Cardiac muscle cell (in vitro differentiated cells and primary cell): ENCODE data around the gene PLA2G4F. TPM values are rescaled to one million over a fixed set of nuclear protein-coding genes. Genes with fewer than 3 reads are reported as not detected.

Experiments used
- DNase-seq, 2 donors: peaks; one replicate each; pipeline versions ENCODE4 v3.0.0 to v3.0.0-alpha.2; 2010 to 2017; ENCODE audit warnings: low read depth in 1 of 2, low spot score in 1 of 2
- H3K27ac ChIP-seq: fragments of 200-600 bp; sonication (generic); 2 replicates; pipeline ENCODE4 v1.5.1; 2016
- H3K27me3 ChIP-seq: fragments of 200-600 bp; sonication (generic); 2 replicates; pipeline ENCODE4 v1.6.0; 2016; ENCODE audit warnings: control low read depth
- H3K36me3 ChIP-seq: fragments of 200-600 bp; sonication (generic); 2 replicates; pipeline ENCODE4 v1.5.1; 2016; ENCODE audit warnings: control low read depth
- H3K4me1 ChIP-seq: fragments of 200-600 bp; sonication (generic); 2 replicates; pipeline ENCODE4 v1.8.1; 2017; ENCODE audit warnings: low read depth, mild to moderate bottlenecking, mixed run types
- H3K4me3 ChIP-seq: fragments of 200-600 bp; sonication (generic); 2 replicates; pipeline ENCODE4 v1.5.1; 2016; ENCODE audit warnings: mild to moderate bottlenecking
- H3K9me3 ChIP-seq: fragments of 200-600 bp; sonication (generic); 2 replicates; pipeline ENCODE4 v1.5.1; 2017; ENCODE audit warnings: low read depth, mild to moderate bottlenecking, control low read depth
- polyA plus RNA-seq: library from polyadenylated mRNA; unstranded; fragments of >200 nt; fragmentation: Nextera tagmentation; extraction: Ambion mirVana; gene quantifications from 2 replicates; pipeline ENCODE4 v1.2.1, GENCODE V29; 2016
- total RNA-seq: library from RNA; depleted of rRNA; stranded (reverse); fragments of >200 nt; gene quantifications from 2 replicates; pipeline ENCODE4 v1.2.3, GENCODE V29; 2016
- TF ChIP-seq, protein P1 (sequence below): IDR thresholded peaks from 2 replicates; pipeline ENCODE4 v1.5.1; 2012; ENCODE audit warnings: low read depth, mild to moderate bottlenecking, low read length

PLA2G4F gene
- total and polyA plus RNA-seq, 2 experiments from 2014 or later: 1.2 to 2.9 TPM

DNA sequence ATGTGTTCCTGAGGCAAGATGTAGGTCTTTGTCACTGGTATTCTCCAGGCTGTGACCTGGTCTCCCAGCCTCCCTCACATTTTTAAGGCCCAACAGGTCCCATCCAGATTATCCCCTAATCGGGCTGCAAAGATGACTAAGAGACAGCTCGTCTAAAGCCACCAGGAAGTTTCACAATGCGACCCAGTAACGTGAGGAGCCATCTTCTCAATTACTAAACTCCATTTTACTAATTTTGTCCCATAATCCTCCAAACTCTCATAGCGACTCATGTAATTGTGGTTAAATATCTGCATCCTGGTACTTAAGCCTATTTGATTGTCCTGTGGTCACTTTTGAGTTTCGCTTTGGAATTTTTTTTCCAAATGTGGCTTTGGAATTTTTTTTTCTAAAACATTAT is 8.7 kb upstream of the PLA2G4F start:
- Histone ChIP-seq H3K27me3 (no peaks in the 10 kb centered on the region), H3K4me1 (no peaks in the 10 kb centered on the region), H3K27ac (no peak overlapping the region), H3K36me3 (peaks cover 60% of the 10 kb centered on the region), H3K9me3 (no peaks in the 10 kb centered on the region), H3K4me3 (no peak overlapping the region)
- peak in 1 of 2 donors; percentile 10 for DNase-seq
- TF ChIP-seq, protein P1, sequence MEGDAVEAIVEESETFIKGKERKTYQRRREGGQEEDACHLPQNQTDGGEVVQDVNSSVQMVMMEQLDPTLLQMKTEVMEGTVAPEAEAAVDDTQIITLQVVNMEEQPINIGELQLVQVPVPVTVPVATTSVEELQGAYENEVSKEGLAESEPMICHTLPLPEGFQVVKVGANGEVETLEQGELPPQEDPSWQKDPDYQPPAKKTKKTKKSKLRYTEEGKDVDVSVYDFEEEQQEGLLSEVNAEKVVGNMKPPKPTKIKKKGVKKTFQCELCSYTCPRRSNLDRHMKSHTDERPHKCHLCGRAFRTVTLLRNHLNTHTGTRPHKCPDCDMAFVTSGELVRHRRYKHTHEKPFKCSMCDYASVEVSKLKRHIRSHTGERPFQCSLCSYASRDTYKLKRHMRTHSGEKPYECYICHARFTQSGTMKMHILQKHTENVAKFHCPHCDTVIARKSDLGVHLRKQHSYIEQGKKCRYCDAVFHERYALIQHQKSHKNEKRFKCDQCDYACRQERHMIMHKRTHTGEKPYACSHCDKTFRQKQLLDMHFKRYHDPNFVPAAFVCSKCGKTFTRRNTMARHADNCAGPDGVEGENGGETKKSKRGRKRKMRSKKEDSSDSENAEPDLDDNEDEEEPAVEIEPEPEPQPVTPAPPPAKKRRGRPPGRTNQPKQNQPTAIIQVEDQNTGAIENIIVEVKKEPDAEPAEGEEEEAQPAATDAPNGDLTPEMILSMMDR: no peak

DNA sequence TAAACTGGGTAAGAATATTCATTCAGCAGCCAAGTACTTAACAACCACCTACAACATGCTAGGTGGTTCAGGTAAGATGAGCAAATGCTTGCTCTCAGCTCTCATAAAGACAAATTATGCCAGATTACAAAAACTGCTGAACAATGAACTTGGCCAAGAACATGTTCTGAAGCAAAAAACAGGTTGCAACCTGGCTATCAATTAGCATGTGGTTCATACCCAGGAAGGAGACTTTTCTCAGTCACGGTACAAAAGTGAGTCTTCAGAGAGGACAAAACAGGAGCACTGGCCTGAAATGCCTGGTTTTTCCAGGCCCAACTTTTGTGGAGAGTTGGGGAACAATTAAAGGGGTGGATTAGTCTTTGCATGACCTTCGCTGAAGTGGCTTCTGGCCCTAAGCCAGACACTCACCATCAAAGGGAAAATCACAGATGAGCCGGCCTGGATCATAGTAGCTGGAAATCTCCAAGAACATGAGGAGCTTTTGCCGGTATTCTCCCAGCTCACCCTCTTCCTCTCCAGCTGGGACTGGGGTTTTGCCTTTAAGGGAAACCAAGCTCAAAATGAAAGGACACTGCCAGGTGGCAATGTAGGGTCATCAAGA is 7.6 kb upstream of the PLA2G4F start:
- Histone ChIP-seq H3K9me3 (no peaks in the 10 kb centered on the region), H3K27ac (no peak overlapping the region), H3K4me1 (peaks cover 7% of the 10 kb centered on the region), H3K4me3 (no peak overlapping the region), H3K36me3 (peaks cover 55% of the 10 kb centered on the region), H3K27me3 (no peaks in the 10 kb centered on the region)
- DNase-seq: no peak
- TF ChIP-seq, protein P1: no peak

DNA sequence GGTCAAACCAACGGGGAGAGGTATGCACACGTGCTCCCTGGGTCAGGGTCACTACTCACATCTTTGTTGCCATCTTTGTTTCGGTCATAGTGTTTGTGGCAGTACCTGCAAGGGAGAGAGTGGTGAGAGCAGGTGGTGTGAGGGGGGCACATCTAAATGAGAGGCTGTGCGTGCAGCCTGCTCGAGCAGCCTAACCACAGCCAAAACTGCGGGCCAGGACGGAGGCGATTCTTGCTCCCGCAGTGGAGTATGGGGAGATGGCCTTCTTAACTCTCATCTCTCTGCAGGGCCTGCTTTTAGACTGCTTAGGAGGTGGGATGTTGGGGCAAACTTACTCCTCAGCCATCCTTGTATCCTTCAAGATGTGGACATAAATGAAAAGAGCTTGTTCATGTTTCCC is 6.9 kb upstream of the PLA2G4F start:
- peaks cover 50% of the 10 kb centered on the region for H3K36me3 ChIP-seq

DNA sequence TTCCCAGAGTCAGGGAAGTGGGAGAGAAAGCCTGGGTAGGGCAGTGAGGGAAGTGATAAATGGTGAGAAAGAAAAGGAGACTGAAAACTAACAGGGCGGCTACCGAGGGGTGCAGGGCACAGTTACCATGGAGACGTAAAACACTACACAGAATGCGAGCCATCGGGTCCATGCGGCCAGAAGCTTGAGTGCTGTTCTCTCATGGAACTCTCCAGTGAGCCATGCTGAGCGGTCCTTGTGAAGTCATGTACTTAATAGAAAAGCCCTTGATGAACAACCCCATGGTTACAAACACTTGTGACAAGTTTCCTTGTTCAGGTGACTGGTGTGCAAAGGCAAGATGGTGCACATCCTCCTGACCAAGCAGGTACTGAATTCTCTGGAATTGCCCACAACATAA is 3.7 kb upstream of the PLA2G4F start:
- TF ChIP-seq, protein P1: no peak
- Histone ChIP-seq H3K36me3 (peaks cover 27% of the 10 kb centered on the region), H3K27me3 (no peaks in the 10 kb centered on the region), H3K4me1 (peaks cover 26% of the 10 kb centered on the region), H3K9me3 (no peaks in the 10 kb centered on the region), H3K4me3 (no peak overlapping the region), H3K27ac (peak overlapping the region; percentile 73)
- no peak for DNase-seq

More for the DNA sequence above, 6.9 kb upstream of the PLA2G4F start:
- TF ChIP-seq, protein P1: no peak
- H3K4me3 ChIP-seq: no peak overlapping the region
- no peaks in the 10 kb centered on the region for H3K9me3 ChIP-seq
- no peak for DNase-seq
- no peak overlapping the region for H3K27ac ChIP-seq
- peaks cover 13% of the 10 kb centered on the region for H3K4me1 ChIP-seq
- H3K27me3 ChIP-seq: no peaks in the 10 kb centered on the region

DNA sequence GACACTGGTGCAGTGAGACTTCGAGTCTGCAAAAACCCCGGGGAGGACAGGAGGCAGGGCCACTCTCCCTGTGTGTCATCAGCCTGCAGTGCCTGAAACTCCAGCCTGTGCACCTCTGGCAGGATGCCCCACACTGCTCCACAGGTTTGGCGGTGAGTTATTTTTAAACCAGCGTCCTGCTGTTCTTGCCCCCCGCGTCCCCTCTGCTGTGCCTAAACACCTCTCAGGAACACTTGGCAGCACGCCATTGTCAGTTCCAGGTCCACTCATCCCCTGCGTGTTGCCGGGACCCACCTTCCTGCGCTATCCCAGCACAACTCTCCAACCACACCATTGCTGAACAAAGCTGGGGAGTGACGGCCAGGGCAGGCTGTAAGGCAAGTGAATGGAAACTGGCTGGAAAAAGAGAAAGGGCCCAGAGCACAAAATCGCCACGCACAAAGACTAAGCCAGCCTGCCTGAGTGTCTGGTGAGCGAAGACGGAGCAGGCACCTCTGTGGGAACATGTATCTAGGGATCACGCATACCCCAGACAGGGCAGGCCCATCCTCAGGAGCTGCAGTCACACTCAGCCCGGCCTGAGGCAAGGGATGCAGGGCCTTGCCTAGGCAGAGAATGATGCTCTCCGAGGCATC is 3.1 kb upstream of the PLA2G4F start:
- Histone ChIP-seq H3K4me3 (no peak overlapping the region), H3K9me3 (no peaks in the 10 kb centered on the region), H3K27me3 (no peaks in the 10 kb centered on the region), H3K36me3 (peaks cover 24% of the 10 kb centered on the region), H3K4me1 (peaks cover 26% of the 10 kb centered on the region), H3K27ac (peak overlapping the region; percentile 73)
- TF ChIP-seq, protein P1: no peak
- peak in 1 of 2 donors; percentile 53 for DNase-seq
